H1 (cell line): ENCODE data around the gene TANC1. TPM values are rescaled to one million over a fixed set of nuclear protein-coding genes. Genes with fewer than 3 reads are reported as not detected.

Experiments used
- NRF1 ChIP-seq: IDR thresholded peaks from 2 replicates; pipeline ENCODE4 v1.6.1; 2011; ENCODE audit warnings: mild to moderate bottlenecking, low read depth, low read length, improper control_type of control experiment
- POLR2A ChIP-seq, 2 experiments: IDR thresholded peaks; 1 replicate in 1 of 2; 2 replicates in 1 of 2; pipeline ENCODE4 v1.6.1; 2011; ENCODE audit warnings: low read depth in 2 of 2, low read length in 2 of 2, mild to moderate bottlenecking in 2 of 2; ENCODE audit errors: control extremely low read depth in 1 of 2
- RBBP5 ChIP-seq: IDR thresholded peaks from 2 replicates; pipeline ENCODE4 v1.7.1; 2012; ENCODE audit warnings: low read depth, mild to moderate bottlenecking, inconsistent platforms, low read length, moderate library complexity, borderline replicate concordance
- polyA plus RNA-seq, 7 experiments: library from polyadenylated mRNA; depleted of rRNA in 3 of 7; stranded (reverse) in 5 of 7; unstranded in 2 of 7; fragments of >200 nt in 5 of 7; fragments of 200-250 nt in 2 of 7; gene quantifications; 1 replicate in 5 of 7; 2 replicates in 1 of 7; 4 replicates in 1 of 7; pipeline versions ENCODE4 v1.2.1 to v1.2.3, GENCODE V29; 2011 to 2013; ENCODE audit warnings: missing spikeins in 2 of 7, mixed read lengths in 2 of 7
- total RNA-seq: library from RNA; stranded (reverse); fragmentation: NEBNext Ultra II Directional; extraction: Animal tissue kit (Norgen Biotek cat#: 25700); gene quantifications from 2 replicates; pipeline ENCODE4 v1.2.1, GENCODE V29; 2021

TANC1 gene
- total and polyA plus RNA-seq, 2 of the 8 experiments (the other 6 are each of a cell fraction or from before 2014, with no cell fraction given), result 4.1 to 7.6 TPM

- TF ChIP-seq POLR2A (IDR thresholded peaks at IDR 0.05; ENCODE audit: control extremely low read depth in 1 of 2, low read depth in 2 of 2, low read length in 2 of 2), result no peak
- no peak for TF ChIP-seq NRF1
- no peak for TF ChIP-seq RBBP5
- TF ChIP-seq, all 59 proteins: peak for 0
These were observed 2.8 kb upstream of the TANC1 start (continued) for GRCh38 chr2:158965641-158966040.
